NOMO-1 (cell line): ENCODE measurements around the gene SCRN2.

ENCODE experiments used
- DNase-seq, 2 experiments: peaks; one replicate each; lab custom pipeline; 2025; ENCODE audit not compliant: unreplicated experiment in 2 of 2; lab: John Stamatoyannopoulos, UW

The SCRN2 gene

GRCh38 chr17:47808036-47808829, 32.8 kb downstream of the SCRN2 start:
- no peak for DNase-seq

GRCh38 chr17:47807421-47807820, 33.7 kb downstream of the SCRN2 start:
- DNase-seq = no peak

GRCh38 chr17:47806913-47807255, 34.2 kb downstream of the SCRN2 start:
- DNase-seq = no peak

GRCh38 chr17:47806026-47806912, 34.8 kb downstream of the SCRN2 start:
- no peak for DNase-seq

- DNase-seq = no peak
Measured at GRCh38 chr17:47804461-47804860, 36.6 kb downstream of the SCRN2 start.

GRCh38 chr17:47803751-47804150, 37.3 kb downstream of the SCRN2 start:
- DNase-seq = no peak

- no peak for DNase-seq
Measured at GRCh38 chr17:47803201-47803600, 37.9 kb downstream of the SCRN2 start.

GRCh38 chr17:47802341-47803022, 38.6 kb downstream of the SCRN2 start:
- DNase-seq = peak; percentile 8 to 29

GRCh38 chr17:47801906-47802305, 39.2 kb downstream of the SCRN2 start:
- DNase-seq = no peak

- no peak for DNase-seq
Measured at GRCh38 chr17:47801176-47801765, 39.8 kb downstream of the SCRN2 start.

GRCh38 chr17:47800686-47801085, 40.4 kb downstream of the SCRN2 start:
- no peak for DNase-seq

GRCh38 chr17:47797797-47798196, 43.3 kb downstream of the SCRN2 start:
- no peak for DNase-seq

GRCh38 chr17:47792979-47793378, 48.1 kb downstream of the SCRN2 start:
- DNase-seq = no peak

- DNase-seq = no peak
Measured at GRCh38 chr17:47792457-47792856, 48.6 kb downstream of the SCRN2 start.

- DNase-seq = no peak
Measured at GRCh38 chr17:47791025-47791424, 50.0 kb downstream of the SCRN2 start.

- DNase-seq = peak; percentile 10 to 26
Measured at GRCh38 chr17:47789611-47790561, 51.2 kb downstream of the SCRN2 start.
